ENCODE data around the gene OR2B2.
"Not testable (repeated sequence)": the region's sequence is repeated elsewhere in the genome, so short reads cannot be mapped to it uniquely, and the experiment has no call there.

Gene OR2B2

DNA sequence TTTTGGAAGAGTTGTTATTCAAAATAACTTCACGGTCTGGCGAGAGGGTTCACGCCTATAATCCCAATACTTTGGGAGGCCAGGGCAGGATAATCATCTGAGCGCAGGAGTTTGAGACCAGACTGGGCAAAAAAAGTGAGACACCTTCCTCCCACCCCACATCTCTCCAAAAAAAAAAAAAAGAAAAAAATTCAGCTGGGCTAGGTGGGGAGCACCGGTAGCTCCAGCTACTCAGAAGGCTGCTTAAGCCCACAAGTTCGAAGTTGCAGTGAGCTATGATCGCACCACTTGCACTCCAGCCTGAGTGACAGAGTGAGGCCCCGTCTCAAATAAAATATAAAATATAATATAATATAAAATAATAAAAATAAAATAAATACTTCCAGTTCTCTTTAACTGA is 10.4 kb downstream of the OR2B2 start:
- H3K4me3 ChIP-seq: no peak overlapping the region; the same call in 1 of the 2 replicates
- H3K9me3 ChIP-seq: no peaks in the 10 kb centered on the region
- no peaks in the 10 kb centered on the region; the same call in 1 of the 2 replicates for H3K36me3 ChIP-seq (replicated peaks)
- DNase-seq (ENCODE audit: low spot score in 2 of 2): no peak
- peaks cover 21% of the 10 kb centered on the region for H3K4me1 ChIP-seq
- no peaks in the 10 kb centered on the region for H3K27me3 ChIP-seq (ENCODE audit: low read depth)
- in situ Hi-C loops (cut with MboI; ENCODE audit: low sequenced_read_pairs): no loop called here

DNA sequence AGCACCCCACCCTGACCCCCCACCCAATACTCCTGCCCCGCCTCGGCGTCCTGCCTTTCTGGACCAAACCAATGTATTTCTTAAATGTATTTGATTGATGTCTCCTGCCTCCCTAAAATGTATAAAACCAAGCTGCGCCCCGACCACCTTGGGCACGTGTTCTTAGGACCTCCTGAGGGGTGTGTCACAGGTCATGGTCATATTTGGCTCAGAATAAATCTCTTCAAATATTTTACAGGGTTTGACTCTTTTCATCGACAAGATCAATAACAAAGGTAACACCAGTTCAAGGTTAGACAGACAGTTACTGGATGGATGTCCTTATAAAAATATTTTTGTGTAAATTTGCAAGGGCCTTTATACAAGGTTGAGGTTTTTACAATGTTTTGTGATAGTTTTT is 12.0 kb downstream of the OR2B2 start:
- in situ Hi-C loops (cut with MboI; ENCODE audit: low sequenced_read_pairs); DNase-seq (ENCODE audit: low spot score in 2 of 2); H3K36me3 ChIP-seq (replicated peaks); H3K27me3 ChIP-seq (ENCODE audit: low read depth); H3K9me3 ChIP-seq; H3K4me3 ChIP-seq: not testable (repeated sequence)
- peaks cover 31% of the 10 kb centered on the region for H3K4me1 ChIP-seq

DNA sequence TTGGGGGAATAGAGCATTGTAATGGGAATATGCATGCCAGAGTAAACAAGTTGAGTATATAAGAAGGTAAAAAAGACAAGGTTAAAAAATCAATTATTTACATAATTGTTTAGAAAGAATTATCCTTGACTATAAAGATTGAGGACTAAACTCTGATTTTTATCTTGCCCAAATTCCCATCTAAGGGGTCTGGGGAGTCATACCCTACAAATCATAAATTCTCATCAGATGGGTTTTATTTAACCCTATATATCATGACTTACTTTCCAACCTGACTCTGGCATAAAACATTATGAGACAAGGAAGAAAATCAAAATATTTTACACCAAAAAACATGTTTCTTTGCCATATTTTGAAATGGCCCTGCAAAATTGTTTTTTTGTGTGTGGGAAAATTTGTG is 12.7 kb downstream of the OR2B2 start:
- Histone ChIP-seq H3K4me1 (peaks cover 31% of the 10 kb centered on the region), H3K36me3 (replicated peaks) (no peaks in the 10 kb centered on the region; the same call in 1 of the 2 replicates), H3K9me3 (no peaks in the 10 kb centered on the region), H3K27me3 (ENCODE audit: low read depth) (no peaks in the 10 kb centered on the region), H3K4me3 (no peak overlapping the region)
- in situ Hi-C loops (cut with MboI; ENCODE audit: low sequenced_read_pairs): no loop called here
- no peak for DNase-seq (ENCODE audit: low spot score in 2 of 2)

DNA sequence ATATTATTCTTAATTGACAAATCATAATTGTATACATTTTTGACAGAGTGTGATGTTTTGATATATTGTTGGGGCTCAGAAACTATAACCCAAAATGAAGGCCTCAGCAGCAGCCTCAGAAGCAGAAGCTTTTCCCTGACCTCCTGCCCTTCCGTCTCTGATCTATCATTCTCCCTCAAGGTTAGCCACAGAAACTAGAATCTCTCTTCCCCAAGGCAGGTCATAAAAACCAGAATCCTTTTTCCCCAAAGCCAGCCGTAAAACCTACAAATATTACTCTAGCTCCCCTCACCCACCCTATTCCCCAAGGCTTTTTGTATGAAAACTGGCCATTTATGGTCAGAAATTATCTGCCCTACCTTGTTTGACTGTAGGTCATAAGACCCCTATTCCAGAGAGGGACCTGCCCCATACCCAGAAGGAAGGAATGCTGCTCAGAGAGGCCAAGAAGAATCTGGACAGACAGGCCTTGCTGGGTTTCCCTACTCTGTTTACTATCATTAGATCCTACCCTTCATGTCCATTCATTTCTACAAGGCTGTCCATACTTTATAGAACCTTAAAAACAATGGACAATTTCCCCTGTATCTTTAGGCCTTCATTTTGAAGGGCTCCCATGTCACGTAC is 14.5 kb downstream of the OR2B2 start:
- H3K36me3 ChIP-seq (replicated peaks): no peaks in the 10 kb centered on the region; the same call in 1 of the 2 replicates
- H3K4me3 ChIP-seq: no peak overlapping the region
- DNase-seq (ENCODE audit: low spot score in 2 of 2): no peak
- peaks cover 31% of the 10 kb centered on the region for H3K4me1 ChIP-seq
- in situ Hi-C loops (cut with MboI; ENCODE audit: low sequenced_read_pairs): no loop called here
- no peaks in the 10 kb centered on the region for H3K27me3 ChIP-seq (ENCODE audit: low read depth)
- H3K9me3 ChIP-seq: no peaks in the 10 kb centered on the region

DNA sequence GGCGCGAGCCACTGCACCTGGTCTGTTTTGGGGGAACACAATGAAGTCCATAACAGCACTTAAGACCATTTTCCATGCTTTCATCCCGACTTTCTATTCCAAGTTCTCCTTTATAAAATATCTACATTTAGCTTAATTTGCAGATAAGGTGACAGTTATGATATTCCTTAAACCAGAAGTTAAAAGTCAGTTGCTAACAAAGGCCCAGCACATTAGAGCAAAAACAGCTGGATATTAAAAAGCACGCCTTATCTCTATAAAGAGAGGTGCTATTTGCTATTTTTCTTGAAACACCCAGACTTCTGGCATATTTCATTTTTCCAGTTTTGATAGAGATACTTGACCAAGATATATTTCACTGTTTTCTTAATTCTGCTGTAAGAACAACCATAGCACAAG is 15.8 kb downstream of the OR2B2 start:
- no peaks in the 10 kb centered on the region; the same call in 1 of the 2 replicates for H3K36me3 ChIP-seq (replicated peaks)
- H3K4me1 ChIP-seq: peaks cover 29% of the 10 kb centered on the region
- in situ Hi-C loops (cut with MboI; ENCODE audit: low sequenced_read_pairs): no loop called here
- H3K27me3 ChIP-seq (ENCODE audit: low read depth): no peaks in the 10 kb centered on the region
- no peak overlapping the region; the same call in 1 of the 2 replicates for H3K4me3 ChIP-seq
- no peak for DNase-seq (ENCODE audit: low spot score in 2 of 2)
- H3K9me3 ChIP-seq: no peaks in the 10 kb centered on the region

DNA sequence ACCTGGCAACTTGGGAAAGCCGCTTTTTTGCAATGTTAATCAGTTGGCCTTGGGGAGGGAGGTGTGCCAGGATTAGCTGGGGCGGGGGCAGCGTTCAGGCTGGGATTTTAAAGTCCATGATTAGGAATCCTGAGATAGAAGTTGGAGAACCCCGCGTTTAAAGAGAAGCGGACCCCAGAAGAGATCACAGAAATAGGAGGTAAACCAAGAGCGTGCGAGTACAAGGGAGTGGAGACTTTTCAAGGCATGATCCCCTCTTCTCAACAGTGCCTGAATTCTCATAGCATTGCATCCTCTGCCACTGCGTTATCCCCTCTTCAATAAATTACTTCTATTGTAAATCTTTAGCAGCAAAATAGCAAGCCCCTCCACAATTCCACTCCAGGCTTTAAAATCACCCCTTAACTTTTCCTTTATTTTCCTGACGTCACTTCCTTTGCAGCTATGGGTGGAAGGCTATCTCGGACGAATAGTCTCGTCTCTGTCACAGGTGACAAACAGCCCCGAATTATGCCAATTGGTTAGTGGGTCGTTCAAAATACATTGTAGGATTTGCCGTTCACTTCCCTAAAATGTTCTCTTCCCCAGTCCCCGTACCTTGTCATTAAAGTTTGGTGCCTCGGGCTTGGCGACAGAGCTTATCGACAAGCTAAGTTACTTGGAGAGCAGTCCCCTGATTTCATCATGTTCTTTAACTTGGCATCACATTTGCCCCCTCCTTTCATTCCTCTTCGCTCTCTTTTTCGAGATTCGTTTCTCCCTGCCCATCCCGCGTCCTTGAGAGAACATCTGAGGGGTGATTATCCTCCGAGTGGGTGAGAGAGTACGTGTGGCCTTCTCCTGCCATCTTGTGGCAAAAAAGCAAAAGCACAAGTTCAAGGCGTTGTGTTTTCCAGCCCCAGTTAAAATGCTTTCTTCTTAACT is 17.1 kb downstream of the OR2B2 start:
- Histone ChIP-seq H3K9me3 (no peaks in the 10 kb centered on the region), H3K4me3 (peak overlapping the region; percentile 63), H3K4me1 (peaks cover 29% of the 10 kb centered on the region), H3K27me3 (ENCODE audit: low read depth) (no peaks in the 10 kb centered on the region), H3K36me3 (replicated peaks) (no peaks in the 10 kb centered on the region; the same call in 1 of the 2 replicates)
- in situ Hi-C loops (cut with MboI; ENCODE audit: low sequenced_read_pairs): loop anchor here (5.0 kb wide), 2 partner anchors 58 to 738 kb away; a partner anchor contains a TSS
- peak; percentile 80 to 91 for DNase-seq (ENCODE audit: low spot score in 2 of 2)

DNA sequence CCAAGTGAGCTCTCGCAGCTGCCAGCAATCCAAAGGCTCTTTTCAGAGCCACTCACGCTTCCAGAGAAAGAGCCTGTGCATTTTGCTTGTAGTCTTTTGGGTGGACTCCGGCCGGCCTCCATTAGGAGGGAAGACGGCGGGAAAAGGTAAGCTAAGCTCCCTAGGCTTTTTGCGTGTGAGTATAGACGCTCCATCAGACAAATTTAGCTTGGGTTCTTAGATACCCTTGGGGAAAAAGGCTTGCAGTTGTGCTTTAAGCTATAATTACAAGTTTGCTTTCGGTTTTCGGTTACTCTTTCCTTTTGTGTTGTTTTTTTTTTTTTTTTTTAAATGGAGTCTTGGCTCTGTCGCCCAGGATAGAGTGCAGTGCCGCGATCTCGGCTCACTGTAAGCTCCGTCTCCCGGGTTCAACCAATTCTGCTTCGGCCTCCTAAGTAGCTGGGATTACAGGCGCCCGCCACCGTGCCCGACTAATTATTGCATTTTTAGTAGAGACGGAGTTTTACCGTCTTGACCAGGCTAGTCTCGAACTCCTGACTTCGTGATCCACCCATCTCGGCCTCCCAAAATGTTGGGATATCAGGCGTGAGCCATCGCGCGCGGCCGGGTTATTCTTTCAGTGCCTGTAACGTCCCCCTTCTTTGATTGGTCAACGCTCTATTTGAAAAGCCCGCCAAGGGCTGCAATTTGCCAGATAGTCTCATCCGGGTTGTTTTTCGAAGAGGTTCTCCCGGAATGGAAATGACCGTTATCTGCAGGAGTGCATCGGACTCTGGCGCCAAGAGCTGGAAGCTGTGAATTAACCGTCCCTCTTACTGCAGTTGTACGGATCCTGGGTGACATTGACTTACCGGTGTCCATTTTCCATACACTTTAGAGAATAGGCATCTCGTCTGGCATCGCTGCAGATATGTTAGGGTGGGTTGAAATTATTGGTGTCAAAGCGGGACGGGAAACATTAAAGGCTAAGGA is 18.1 kb downstream of the OR2B2 start:
- in situ Hi-C loops (cut with MboI; ENCODE audit: low sequenced_read_pairs): loop anchor here (5.0 kb wide), 2 partner anchors 57 to 737 kb away; a partner anchor contains a TSS
- H3K4me3 ChIP-seq: peak overlapping the region; percentile 63
- no peaks in the 10 kb centered on the region; the same call in 1 of the 2 replicates for H3K36me3 ChIP-seq (replicated peaks)
- H3K27me3 ChIP-seq (ENCODE audit: low read depth): no peaks in the 10 kb centered on the region
- H3K9me3 ChIP-seq: no peaks in the 10 kb centered on the region
- peak; percentile 84 to 90 for DNase-seq (ENCODE audit: low spot score in 2 of 2)
- peaks cover 34% of the 10 kb centered on the region for H3K4me1 ChIP-seq

DNA sequence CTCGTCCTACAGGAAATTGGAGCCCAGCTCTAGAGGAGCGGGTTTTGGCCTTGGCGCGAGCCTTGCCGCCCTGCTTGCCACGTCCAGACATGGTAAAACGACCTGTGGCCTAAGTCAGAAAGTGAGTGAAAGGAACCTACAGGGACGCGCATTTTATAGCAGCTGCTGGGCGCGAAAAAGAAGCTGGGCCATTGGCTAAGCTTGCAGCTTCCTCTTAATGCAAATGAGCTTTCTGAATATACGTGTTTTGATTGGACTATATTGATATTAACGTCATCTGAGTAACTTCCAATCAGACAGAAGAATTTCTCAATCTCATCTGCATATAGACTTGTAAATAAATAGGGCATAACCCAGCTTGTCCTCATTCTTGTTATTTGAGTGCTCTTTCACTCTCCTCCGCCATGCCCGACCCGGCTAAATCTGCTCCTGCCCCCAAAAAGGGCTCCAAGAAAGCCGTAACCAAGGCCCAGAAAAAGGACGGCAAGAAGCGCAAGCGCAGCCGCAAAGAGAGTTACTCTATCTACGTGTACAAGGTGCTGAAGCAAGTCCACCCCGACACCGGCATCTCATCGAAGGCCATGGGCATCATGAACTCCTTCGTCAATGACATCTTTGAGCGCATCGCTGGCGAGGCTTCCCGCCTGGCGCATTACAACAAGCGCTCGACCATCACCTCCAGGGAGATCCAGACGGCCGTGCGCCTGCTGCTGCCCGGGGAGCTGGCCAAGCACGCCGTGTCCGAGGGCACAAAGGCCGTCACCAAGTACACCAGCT is 18.9 kb downstream of the OR2B2 start:
- H3K4me1 ChIP-seq: peaks cover 33% of the 10 kb centered on the region
- H3K4me3 ChIP-seq: peak overlapping the region; percentile 63
- no peaks in the 10 kb centered on the region for H3K9me3 ChIP-seq
- no peaks in the 10 kb centered on the region for H3K27me3 ChIP-seq (ENCODE audit: low read depth)
- in situ Hi-C loops (cut with MboI; ENCODE audit: low sequenced_read_pairs): loop anchor here (5.0 kb wide), 2 partner anchors 56 to 736 kb away; a partner anchor contains a TSS
- no peaks in the 10 kb centered on the region; the same call in 1 of the 2 replicates for H3K36me3 ChIP-seq (replicated peaks)
- DNase-seq (ENCODE audit: low spot score in 2 of 2): peak; percentile 92 to 97

DNA sequence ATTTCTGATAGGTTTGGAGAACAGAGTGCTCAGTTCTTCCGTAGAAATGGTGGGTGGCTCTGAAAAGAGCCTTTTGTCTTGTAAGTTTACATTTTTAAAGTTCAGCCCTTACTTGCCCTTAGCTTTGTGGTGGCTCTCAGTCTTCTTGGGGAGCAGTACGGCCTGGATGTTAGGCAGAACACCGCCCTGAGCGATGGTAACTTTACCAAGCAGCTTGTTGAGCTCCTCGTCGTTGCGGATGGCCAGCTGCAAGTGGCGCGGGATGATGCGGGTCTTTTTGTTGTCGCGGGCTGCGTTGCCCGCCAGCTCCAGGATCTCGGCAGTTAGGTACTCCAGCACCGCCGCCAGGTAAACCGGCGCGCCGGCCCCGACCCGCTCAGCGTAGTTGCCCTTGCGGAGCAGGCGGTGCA is 19.5 kb downstream of the OR2B2 start:
- Histone ChIP-seq H3K9me3 (no peaks in the 10 kb centered on the region), H3K4me1 (peaks cover 27% of the 10 kb centered on the region), H3K36me3 (replicated peaks) (no peaks in the 10 kb centered on the region; the same call in 1 of the 2 replicates), H3K4me3 (peak overlapping the region; percentile 63), H3K27me3 (ENCODE audit: low read depth) (no peaks in the 10 kb centered on the region)
- DNase-seq (ENCODE audit: low spot score in 2 of 2): no peak
- in situ Hi-C loops (cut with MboI; ENCODE audit: low sequenced_read_pairs): loop anchor here (5.0 kb wide), 2 partner anchors 55 to 735 kb away; a partner anchor contains a TSS

DNA sequence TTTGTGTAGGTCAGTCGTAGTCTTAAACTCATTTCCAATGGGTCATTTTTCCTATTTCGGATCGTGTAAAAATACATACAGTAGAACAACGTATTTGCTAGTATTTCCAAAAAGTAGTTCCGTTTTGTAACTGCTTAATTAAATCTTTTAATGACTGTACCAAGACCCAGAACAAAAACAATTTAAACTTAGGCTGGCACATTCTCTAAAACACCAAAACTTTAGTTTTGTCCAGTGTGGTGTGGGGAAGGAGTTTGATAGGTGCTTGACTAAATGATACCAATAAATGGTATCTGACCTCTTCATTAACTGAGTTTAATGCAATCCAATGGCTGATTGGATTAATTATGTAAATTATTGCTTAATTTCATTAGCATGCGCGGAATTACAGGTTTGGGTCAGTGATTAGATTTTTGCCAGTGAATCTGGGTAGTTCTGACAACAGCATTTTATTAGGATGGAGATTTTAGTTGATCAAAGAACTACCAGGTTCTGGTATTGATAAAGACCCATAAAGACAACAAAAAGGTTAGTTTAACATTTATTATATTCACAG is 20.8 kb downstream of the OR2B2 start:
- Histone ChIP-seq H3K4me1 (peaks cover 16% of the 10 kb centered on the region), H3K27me3 (ENCODE audit: low read depth) (no peaks in the 10 kb centered on the region), H3K9me3 (no peaks in the 10 kb centered on the region), H3K4me3 (no peak overlapping the region; the same call in 1 of the 2 replicates), H3K36me3 (replicated peaks) (no peaks in the 10 kb centered on the region; the same call in 1 of the 2 replicates)
- DNase-seq (ENCODE audit: low spot score in 2 of 2): no peak
- in situ Hi-C loops (cut with MboI; ENCODE audit: low sequenced_read_pairs): loop anchor here (5.0 kb wide), 2 partner anchors 54 to 734 kb away; a partner anchor contains a TSS

DNA sequence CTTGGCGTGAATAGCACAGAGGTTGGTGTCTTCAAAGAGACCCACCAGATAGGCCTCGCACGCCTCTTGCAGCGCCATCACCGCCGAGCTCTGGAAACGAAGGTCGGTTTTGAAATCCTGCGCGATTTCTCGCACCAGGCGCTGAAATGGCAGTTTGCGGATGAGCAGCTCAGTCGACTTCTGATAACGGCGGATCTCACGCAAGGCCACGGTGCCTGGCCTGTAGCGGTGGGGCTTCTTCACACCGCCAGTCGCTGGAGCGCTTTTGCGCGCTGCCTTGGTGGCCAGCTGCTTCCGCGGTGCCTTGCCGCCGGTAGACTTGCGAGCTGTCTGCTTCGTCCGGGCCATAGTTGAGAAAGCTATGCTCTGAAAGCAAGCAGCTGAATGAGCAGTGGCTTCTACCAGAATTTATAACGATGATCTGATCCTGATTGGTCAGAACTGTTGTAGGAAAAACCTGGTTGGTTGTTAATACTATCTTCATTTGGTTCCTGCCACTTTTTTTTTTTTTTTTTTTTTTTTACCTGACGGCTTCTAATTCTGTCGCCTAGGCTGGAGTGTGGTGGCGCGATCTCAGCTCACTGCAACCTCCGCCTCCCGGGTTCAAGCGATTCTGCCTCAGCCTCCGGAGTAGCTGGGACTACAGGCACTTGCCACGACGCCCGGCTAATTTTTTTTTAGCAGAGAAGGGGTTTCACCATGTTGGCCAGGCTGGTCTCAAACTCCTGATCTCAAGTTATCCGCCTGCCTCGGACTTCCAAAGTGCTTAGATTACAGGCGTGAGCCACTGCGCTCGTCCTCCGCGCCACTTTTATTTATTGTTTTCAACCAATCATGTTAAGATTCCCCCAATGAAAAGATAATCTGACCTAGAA is 21.5 kb downstream of the OR2B2 start:
- H3K4me1 ChIP-seq: peaks cover 9% of the 10 kb centered on the region; the same call in 1 of the 2 replicates
- H3K27me3 ChIP-seq (ENCODE audit: low read depth): no peaks in the 10 kb centered on the region
- H3K9me3 ChIP-seq: no peaks in the 10 kb centered on the region
- in situ Hi-C loops (cut with MboI; ENCODE audit: low sequenced_read_pairs): loop anchor here (5.0 kb wide), 2 partner anchors 53 to 733 kb away; a partner anchor contains a TSS
- H3K36me3 ChIP-seq (replicated peaks): no peaks in the 10 kb centered on the region; the same call in 1 of the 2 replicates
- H3K4me3 ChIP-seq: no peak overlapping the region
- no peak for DNase-seq (ENCODE audit: low spot score in 2 of 2)

Data from HAP-1 (cell line).